Measurements from ENCODE around the gene TUBGCP2.

DNA sequence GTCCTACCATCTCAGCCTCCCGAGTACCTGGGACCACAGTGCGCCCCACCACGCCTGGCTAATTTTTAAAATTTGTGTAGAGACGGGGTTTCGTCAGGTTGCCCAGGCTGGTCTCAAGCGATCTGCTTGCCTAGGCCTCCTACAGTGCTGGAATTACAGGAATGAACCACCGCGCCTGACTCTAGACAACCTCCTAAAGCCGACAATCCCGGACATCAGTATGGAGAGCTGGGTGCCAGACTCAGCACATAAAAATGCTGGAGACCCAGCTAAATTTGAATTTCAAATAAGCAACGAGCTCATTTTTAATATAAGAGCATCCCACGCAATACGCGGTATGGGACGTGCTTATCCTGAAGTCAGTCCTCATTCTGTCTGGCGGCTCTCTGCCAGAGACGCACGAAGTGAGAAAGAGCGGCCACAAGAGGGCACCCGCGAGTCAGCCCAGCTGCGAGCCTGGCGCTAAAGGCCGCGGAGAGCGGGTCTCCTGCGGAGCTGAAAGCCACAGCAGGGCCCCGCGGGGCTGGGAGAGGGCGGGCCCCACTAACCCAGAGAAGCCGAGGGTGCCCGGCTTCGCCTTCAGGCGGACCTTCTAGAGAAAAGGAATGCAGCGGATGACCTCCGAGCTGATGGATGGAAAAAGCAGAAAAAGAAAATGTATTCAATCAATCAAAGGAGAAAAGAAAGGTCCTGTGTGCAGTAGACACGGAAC is 21.0 kb upstream of the TUBGCP2 start:
- no peak for TF ChIP-seq RBM15 (IDR thresholded peaks at IDR 0.05; ENCODE audit: insufficient read depth, low read length)
- TF ChIP-seq FOXJ2 (tag; IDR thresholded peaks at IDR 0.05): no peak
- no peak for TF ChIP-seq HDAC6 (IDR thresholded peaks at IDR 0.05; ENCODE audit: low read depth, low read length)
- TF ChIP-seq, protein P1, sequence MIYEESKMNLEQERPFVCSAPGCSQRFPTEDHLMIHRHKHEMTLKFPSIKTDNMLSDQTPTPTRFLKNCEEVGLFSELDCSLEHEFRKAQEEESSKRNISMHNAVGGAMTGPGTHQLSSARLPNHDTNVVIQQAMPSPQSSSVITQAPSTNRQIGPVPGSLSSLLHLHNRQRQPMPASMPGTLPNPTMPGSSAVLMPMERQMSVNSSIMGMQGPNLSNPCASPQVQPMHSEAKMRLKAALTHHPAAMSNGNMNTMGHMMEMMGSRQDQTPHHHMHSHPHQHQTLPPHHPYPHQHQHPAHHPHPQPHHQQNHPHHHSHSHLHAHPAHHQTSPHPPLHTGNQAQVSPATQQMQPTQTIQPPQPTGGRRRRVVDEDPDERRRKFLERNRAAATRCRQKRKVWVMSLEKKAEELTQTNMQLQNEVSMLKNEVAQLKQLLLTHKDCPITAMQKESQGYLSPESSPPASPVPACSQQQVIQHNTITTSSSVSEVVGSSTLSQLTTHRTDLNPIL (CRISPR knock-in tag; IDR thresholded peaks at IDR 0.05): no peak
- no peak for TF ChIP-seq POLR2A (conservative IDR thresholded peaks at IDR 0.05)
